ENCODE results near the gene SRPX2.
"Not testable (repeated sequence)": the region's sequence is repeated elsewhere in the genome, so short reads cannot be mapped to it uniquely, and the experiment has no call there.

SRPX2 gene

GRCh38 chrX:100704581-100705203 lies 60.7 kb downstream of the SRPX2 start:
- no peak for DNase-seq

GRCh38 chrX:100710816-100711215 lies 66.8 kb downstream of the SRPX2 start:
- DNase-seq, result no peak

DNA sequence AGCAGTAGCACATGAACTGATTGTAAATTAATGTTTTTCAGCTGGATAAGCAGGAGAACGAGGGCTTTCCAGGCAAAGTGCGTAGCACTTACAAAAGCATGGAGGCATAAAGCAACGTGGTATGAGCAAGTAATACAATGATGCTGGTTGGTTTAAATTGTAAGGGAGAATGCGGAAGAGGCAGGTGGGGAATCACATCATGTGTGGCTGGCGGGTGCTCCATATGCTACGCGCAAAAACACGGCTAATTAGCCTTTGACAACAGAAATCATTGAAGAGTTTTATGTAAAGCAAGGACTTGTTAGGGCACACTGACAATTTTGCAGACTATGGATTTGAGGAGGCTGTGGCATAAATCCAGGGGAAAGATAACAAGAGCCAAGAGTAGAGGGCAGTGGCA lies 73.4 kb downstream of the SRPX2 start:
- no peak for DNase-seq

GRCh38 chrX:100719139-100719538 lies 75.1 kb downstream of the SRPX2 start:
- no peak for DNase-seq

GRCh38 chrX:100720301-100720700 lies 76.3 kb downstream of the SRPX2 start:
- DNase-seq, result no peak

DNA sequence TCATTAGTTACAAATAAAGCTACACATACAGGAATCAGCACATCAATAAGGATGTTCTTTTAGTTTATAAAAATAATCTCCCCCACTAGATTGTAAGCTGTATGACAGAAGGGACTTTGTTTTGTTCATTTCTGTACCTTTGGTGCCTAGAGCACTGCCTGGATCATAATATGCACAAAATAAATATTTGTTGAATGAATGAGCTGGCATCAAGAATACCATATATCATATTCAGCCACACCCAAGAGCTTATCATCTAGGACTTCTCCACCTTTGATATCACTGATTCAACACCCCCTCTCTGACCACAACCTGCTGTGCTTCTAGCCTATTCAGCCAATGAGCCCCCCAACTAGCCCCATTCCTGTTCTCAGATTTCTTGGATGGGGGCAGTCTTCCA lies 77.3 kb downstream of the SRPX2 start:
- no peak for DNase-seq

DNA sequence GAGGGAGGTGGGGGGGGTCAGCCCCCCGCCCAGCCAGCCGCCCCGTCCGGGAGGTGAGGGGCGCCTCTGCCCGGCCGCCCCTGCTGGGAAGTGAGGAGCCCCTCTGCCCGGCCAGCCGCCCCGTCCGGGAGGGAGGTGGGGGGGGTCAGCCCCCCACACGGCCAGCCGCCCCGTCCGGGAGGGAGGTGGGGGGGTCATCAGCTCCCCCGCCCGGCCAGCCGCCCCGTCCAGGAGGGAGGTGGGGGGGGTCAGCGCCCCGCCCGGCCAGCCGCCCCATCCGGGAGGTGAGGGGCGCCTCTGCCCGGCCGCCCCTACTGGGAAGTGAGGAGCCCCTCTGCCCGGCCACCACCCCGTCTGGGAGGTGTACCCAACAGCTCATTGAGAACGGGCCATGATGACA lies 80.0 kb downstream of the SRPX2 start:
- DNase-seq, result not testable (repeated sequence)

Data from OCI-M1 (cell line).